ENCODE results near the gene LAIR2.
"Not testable (repeated sequence)": the region's sequence is repeated elsewhere in the genome, so short reads cannot be mapped to it uniquely, and the experiment has no call there.

The LAIR2 gene

GRCh38 chr19:54489766-54490165 is 12.9 kb upstream of the LAIR2 start:
- DNase-seq (ENCODE audit: insufficient read length, low spot score) (no peak), FAIRE-seq (no peak)

- no peak for DNase-seq (ENCODE audit: insufficient read length, low spot score)
- no peak for FAIRE-seq
Measured at GRCh38 chr19:54492568-54492967, 10.1 kb upstream of the LAIR2 start.

- not testable (repeated sequence) for DNase-seq (ENCODE audit: insufficient read length, low spot score); FAIRE-seq
Measured at GRCh38 chr19:54493056-54493455, 9.6 kb upstream of the LAIR2 start.

- DNase-seq (ENCODE audit: insufficient read length, low spot score) (no peak), FAIRE-seq (no peak)
Measured at GRCh38 chr19:54493967-54494585, 8.6 kb upstream of the LAIR2 start.

- not testable (repeated sequence) for FAIRE-seq
Measured at GRCh38 chr19:54495284-54495683, 7.3 kb upstream of the LAIR2 start.

GRCh38 chr19:54497747-54498450 is 4.7 kb upstream of the LAIR2 start:
- not testable (repeated sequence) for DNase-seq (ENCODE audit: insufficient read length, low spot score)
- FAIRE-seq, result peak; percentile 84

More at GRCh38 chr19:54495284-54495683, 7.3 kb upstream of the LAIR2 start:
- DNase-seq (ENCODE audit: insufficient read length, low spot score), result not testable (repeated sequence)

- not testable (repeated sequence) for FAIRE-seq; DNase-seq (ENCODE audit: insufficient read length, low spot score)
Measured at GRCh38 chr19:54498451-54498772, 4.2 kb upstream of the LAIR2 start.

- FAIRE-seq; DNase-seq (ENCODE audit: insufficient read length, low spot score): not testable (repeated sequence)
Measured at GRCh38 chr19:54505542-54505941, 2.9 kb downstream of the LAIR2 start.

GRCh38 chr19:54506079-54506478 is 3.4 kb downstream of the LAIR2 start:
- DNase-seq (ENCODE audit: insufficient read length, low spot score) (no peak), FAIRE-seq (no peak)

- not testable (repeated sequence) for DNase-seq (ENCODE audit: insufficient read length, low spot score); FAIRE-seq
Measured at GRCh38 chr19:54507038-54507717, 4.5 kb downstream of the LAIR2 start.

GRCh38 chr19:54507824-54508223 is 5.2 kb downstream of the LAIR2 start:
- no peak for DNase-seq (ENCODE audit: insufficient read length, low spot score)
- FAIRE-seq, result no peak

- FAIRE-seq; DNase-seq (ENCODE audit: insufficient read length, low spot score): not testable (repeated sequence)
Measured at GRCh38 chr19:54508487-54508886, 5.9 kb downstream of the LAIR2 start.

GRCh38 chr19:54509200-54509940 is 6.7 kb downstream of the LAIR2 start:
- DNase-seq (ENCODE audit: insufficient read length, low spot score), result not testable (repeated sequence)
- FAIRE-seq, result peak; percentile 93

GRCh38 chr19:54515156-54515555 is 12.5 kb downstream of the LAIR2 start:
- no peak for DNase-seq (ENCODE audit: insufficient read length, low spot score)

GRCh38 chr19:54517483-54517882 is 14.9 kb downstream of the LAIR2 start:
- FAIRE-seq (peak; percentile 90), DNase-seq (ENCODE audit: insufficient read length, low spot score) (peak; percentile 55)

More at GRCh38 chr19:54515156-54515555, 12.5 kb downstream of the LAIR2 start:
- FAIRE-seq, result no peak

GRCh38 chr19:54518844-54519243 is 16.2 kb downstream of the LAIR2 start:
- DNase-seq (ENCODE audit: insufficient read length, low spot score) (peak; percentile 39), FAIRE-seq (peak; percentile 89)

GRCh38 chr19:54521022-54521859 is 18.6 kb downstream of the LAIR2 start:
- FAIRE-seq, result peak; percentile 99
- no peak for DNase-seq (ENCODE audit: insufficient read length, low spot score)

- FAIRE-seq, result no peak
Measured at GRCh38 chr19:54521860-54522513, 19.4 kb downstream of the LAIR2 start.

GRCh38 chr19:54523403-54523802 is 20.8 kb downstream of the LAIR2 start:
- FAIRE-seq (peak; percentile 89), DNase-seq (ENCODE audit: insufficient read length, low spot score) (no peak)

More at GRCh38 chr19:54521860-54522513, 19.4 kb downstream of the LAIR2 start:
- DNase-seq (ENCODE audit: insufficient read length, low spot score), result no peak

Measured in GM19239 (cell line).